HG03469 (cell line): ENCODE measurements around the gene SLC35A2.
"Not testable (repeated sequence)": the region's sequence is repeated elsewhere in the genome, so short reads cannot be mapped to it uniquely, and the experiment has no call there.

Experiments
- ATAC-seq: cut with Tn5 transposase; IDR thresholded peaks from one replicate; pipeline ENCODE4 v1.9.1; 2021; ENCODE audit warnings: mild to moderate bottlenecking, moderate library complexity, moderate number of reproducible peaks; ENCODE audit not compliant: unreplicated experiment

SLC35A2 gene

GRCh38 chrX:48903290-48903689 is 8.2 kb downstream of the SLC35A2 start:
- no peak for ATAC-seq

- ATAC-seq, result no peak
Measured at GRCh38 chrX:48902776-48903175, 8.7 kb downstream of the SLC35A2 start.

DNA sequence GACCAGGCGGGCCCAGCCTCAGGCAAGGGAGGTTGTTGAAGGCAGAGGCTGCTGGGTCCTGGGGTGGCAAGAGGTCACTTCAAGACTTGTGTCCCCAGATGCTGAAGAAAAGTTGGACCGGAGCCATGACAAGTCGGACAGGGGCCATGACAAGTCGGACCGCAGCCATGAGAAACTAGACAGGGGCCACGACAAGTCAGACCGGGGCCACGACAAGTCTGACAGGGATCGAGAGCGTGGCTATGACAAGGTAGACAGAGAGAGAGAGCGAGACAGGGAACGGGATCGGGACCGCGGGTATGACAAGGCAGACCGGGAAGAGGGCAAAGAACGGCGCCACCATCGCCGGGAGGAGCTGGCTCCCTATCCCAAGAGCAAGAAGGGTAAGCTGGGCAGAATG is 9.3 kb downstream of the SLC35A2 start:
- no peak for ATAC-seq

GRCh38 chrX:48901069-48901468 is 10.4 kb downstream of the SLC35A2 start:
- ATAC-seq, result no peak

- no peak for ATAC-seq
Measured at GRCh38 chrX:48899078-48899410, 12.4 kb downstream of the SLC35A2 start.

DNA sequence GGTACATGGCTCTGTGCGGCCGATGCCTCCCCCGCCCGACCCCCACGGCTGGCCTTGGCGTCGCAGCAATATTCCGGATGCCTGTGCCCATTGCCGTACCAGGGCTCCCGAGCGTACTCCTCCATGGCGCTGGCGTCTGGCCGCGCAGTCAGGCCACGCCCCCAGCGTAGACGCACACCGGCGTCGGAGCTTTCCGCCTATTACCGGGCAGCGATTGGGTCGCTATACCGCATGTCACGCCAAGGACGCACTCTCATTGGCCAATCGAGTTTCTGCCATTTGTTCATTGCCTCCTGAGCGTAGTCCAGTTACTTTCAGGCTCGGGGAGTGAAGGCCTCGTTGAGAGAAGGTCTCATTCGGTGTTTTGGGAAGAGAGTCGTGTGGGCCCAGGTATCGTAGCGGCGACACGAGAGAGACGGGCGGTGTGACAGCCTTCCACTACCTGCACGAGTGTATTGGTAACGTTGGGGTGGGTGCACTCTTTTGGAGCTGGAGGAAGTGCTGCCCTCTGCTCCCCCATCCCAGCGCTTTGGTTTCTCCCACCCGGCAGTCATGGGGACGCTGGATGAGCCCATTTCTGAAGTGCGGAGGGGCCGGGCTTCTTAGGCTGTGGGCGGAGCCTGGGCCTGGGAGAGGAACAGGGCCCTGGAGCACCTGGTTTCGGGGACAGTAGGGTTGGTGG is 13.7 kb downstream of the SLC35A2 start, which contains the start of the genes PQBP1 and TIMM17B:
Gene PQBP1, plus strand, starts transcription at position 306 of the 682 bp plus-strand sequence. CDS start 580 bp downstream, outside the sequence.
Gene TIMM17B, minus strand, starts transcription at position 144 of the 682 bp plus-strand sequence. Its CDS starts 19 bp downstream, at position 125.
- peak; percentile 88 for ATAC-seq

DNA sequence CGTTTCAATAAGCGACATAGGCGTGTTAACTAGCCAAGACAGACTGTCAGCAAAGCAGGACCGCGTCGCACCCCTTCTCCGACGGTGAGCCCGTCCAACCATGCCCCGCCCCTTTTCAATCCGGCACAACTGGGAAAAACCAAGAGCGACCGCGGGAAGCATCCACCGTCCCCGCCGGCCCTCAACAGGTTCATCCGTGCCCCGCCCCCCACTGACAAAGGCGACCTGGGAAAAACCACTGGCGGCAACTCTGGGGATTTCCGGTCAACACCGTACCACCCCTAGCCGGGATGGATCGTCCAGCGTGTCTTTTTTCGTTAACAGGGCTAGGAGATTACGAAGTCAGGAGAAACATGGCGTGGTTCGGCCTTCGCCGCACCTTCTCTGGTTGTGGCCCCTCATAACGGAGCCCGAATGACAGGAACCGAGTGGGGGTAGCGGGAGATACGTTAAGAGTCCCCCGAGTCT is 14.3 kb downstream of the SLC35A2 start:
- no peak for ATAC-seq

GRCh38 chrX:48896611-48897011 is 14.8 kb downstream of the SLC35A2 start:
- no peak for ATAC-seq

- no peak for ATAC-seq
Measured at GRCh38 chrX:48894891-48895290, 16.6 kb downstream of the SLC35A2 start.

GRCh38 chrX:48893556-48894348 is 17.7 kb downstream of the SLC35A2 start:
- no peak for ATAC-seq

DNA sequence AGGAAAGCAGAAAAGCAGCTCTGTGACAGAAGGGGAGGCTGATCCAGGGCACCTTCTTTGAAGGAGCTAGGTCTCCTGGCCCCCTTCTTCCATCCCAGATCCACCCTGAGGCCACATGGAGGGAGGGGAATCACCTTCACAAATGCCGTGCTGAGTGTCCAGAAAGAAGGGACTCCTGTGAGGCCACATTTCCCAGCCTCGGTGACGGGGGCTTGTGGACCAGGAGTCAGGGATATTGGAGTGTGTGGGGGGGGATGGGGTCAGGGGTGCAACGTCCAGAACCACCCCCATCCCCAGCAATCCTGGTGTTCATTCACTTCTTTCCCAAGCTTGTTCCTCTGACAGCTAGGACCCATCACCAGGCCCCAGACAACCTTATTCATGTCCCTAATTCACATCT is 18.6 kb downstream of the SLC35A2 start:
- no peak for ATAC-seq

- no peak for ATAC-seq
Measured at GRCh38 chrX:48891402-48892288, 19.8 kb downstream of the SLC35A2 start.

DNA sequence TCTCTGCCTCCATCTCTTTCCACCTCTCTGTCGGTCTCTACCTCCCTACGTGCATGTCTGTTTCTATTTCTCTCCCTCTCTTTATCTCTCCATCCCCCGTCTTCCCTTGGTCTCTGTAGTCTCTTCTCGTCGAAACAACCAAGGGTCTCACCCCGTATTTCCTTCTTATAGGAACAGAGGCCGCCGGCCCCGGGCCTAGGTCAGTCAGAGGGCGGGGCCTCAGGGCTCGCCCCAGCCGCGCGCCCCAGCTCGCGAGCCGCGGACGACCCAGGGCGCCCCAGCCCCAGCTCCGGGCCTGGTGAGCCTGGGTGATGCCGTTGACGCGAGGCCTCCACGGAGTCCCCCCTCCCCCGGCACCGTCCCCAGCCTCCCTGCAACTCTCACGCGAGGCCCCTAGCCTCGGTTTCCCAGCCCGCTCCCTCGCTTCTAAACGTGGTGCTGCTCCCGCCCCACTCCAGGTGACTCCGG is 20.5 kb downstream of the SLC35A2 start:
- no peak for ATAC-seq

GRCh38 chrX:48890296-48890925 is 21.0 kb downstream of the SLC35A2 start:
- ATAC-seq, result no peak

- not testable (repeated sequence) for ATAC-seq
Measured at GRCh38 chrX:48886586-48886985, 24.9 kb downstream of the SLC35A2 start.

- ATAC-seq, result no peak
Measured at GRCh38 chrX:48883729-48884128, 27.7 kb downstream of the SLC35A2 start.

GRCh38 chrX:48876944-48877343 is 34.5 kb downstream of the SLC35A2 start:
- ATAC-seq, result not testable (repeated sequence)

DNA sequence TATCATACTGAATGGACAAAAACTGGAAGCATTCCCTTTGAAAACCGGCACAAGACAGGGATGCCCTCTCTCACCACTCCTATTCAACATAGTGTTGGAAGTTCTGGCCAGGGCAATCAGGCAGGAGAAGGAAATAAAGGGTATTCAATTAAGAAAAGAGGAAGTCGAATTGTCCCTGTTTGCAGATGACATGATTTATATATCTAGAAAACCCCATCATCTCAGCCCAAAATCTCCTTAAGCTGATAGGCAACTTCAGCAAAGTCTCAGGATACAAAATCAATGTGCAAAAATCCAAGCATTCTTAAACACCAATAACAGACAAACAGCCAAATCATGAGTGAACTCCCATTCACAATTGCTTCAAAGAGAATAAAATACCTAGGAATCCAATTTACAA is 39.4 kb downstream of the SLC35A2 start:
- ATAC-seq, result not testable (repeated sequence)

DNA sequence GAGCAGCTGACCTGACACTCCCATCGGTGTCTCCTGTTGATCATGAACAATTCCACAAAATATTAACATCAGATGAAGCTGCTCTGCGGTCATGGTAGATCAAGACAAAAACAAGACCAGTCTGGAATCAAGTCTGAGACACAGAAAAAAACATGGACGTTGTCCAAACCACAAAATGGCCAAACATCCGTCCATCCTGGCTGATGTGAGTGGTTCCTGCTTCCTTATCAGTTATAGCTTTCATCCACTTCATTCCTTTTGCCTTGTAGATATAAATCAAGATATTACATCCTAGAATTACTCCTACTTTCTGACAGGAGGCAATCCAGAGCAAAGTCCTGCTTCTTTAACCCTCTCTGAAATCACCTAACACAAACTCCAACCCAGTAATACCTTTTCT is 47.2 kb downstream of the SLC35A2 start:
- no peak for ATAC-seq

GRCh38 chrX:48854898-48855297 is 56.5 kb downstream of the SLC35A2 start:
- no peak for ATAC-seq
